Suppressor macrophage (primary cell): ENCODE measurements around the gene ZNF622.
"Not testable (repeated sequence)": the region's sequence is repeated elsewhere in the genome, so short reads cannot be mapped to it uniquely, and the experiment has no call there.

Experiments
- DNase-seq, 4 experiments: peaks; one replicate each; pipeline ENCODE4 v3.0.0-alpha.2; 2020 to 2022

ZNF622 gene

DNA sequence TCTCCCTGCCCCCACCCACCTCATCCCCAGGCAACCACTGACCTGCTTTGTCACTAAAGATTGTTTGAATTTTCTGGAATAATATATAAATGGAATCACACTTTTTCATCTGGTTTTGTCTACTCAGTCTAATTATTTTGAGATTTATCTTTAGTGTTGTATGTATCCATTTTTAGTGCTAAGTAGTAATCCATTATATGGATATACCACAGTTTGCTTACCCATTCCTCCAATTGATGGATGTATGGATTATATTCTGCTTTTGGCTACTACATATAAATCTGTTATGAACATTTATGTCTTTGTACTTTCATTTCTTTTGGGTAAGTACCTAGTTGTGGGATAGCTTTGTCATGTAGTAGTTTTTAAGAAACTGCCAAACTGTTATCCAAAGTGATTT, 14.5 kb upstream of the ZNF622 start:
- DNase-seq: no peak

- no peak for DNase-seq
Measured at GRCh38 chr5:16477541-16477940, 11.9 kb upstream of the ZNF622 start.

DNA sequence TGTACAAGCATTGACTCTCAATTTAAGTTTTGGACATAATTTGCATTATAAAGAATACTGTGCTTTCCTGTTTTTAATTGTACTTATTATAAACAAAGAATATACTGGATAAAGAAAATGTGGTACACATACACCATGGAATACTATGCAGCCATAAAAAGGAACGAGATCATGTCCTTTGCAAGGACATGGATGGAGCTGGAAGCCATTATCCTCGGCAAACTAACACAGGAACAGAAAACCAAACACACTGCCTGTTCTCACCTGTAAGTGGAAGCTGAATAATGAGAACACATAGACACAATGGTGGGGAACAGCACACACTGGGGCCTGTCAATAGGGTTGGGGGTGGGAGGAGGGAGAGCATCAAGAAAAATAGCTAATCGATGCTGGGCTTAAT, 10.8 kb upstream of the ZNF622 start:
- DNase-seq: not testable (repeated sequence)

DNA sequence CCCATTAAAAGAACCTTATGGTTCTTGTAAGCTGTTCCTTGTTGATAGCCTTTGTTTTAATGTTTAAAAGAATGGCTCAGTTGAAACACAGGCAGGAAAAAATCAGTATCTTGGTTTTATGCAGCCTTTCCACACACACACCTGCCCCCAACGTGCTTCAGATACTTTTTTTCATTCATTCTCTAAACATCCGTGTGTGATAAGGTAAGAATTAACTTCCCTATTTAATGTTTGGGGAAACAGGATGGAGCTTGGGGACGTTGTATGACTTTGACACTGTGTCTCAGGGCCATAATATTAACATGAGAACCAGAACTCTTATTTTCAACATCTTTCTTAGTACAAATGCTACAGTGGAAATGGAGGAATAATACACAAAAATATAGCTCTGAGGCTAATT, 5.8 kb upstream of the ZNF622 start:
- DNase-seq: no peak

DNA sequence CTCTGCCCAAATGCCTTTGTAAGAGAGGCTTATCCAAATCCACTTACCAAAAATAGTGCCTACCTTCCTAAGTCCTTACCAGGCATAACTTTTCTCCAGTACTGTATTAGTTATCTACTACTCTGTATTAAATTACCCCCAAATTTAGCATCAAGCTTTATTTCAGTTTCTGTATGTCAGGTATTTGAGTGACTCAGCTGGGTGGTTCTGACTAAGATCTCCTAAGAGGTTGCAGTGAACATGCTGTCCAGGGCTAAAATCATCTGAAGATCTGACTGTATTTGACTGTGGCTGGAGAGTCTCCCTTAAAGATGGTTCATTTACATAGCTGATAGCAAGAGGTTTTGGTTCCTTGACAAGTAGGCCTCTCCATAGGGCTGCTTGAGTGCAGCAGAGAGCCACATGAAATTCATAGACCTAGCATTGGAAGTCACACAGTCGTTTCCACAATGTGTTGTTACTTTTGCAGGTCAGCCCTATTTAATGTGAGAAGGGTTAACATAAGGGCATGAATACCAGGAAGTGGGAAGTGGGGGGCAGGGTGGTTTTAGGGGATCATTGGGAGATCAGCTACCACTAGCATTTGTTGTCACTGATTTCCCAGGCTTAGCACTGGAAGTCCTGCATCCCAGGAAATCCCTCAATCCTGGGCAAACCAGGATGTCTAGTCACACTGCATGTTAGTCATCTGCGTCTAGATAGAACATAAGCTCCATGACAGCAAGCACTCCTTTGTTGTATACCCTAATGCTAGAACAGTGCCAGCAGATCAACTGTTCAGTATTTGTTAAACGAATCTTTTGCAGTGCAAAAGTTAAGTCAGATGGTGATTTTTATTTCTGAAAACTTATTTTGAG, 2.0 kb upstream of the ZNF622 start:
- DNase-seq: peak in 1 of 4 experiments; percentile 7

DNA sequence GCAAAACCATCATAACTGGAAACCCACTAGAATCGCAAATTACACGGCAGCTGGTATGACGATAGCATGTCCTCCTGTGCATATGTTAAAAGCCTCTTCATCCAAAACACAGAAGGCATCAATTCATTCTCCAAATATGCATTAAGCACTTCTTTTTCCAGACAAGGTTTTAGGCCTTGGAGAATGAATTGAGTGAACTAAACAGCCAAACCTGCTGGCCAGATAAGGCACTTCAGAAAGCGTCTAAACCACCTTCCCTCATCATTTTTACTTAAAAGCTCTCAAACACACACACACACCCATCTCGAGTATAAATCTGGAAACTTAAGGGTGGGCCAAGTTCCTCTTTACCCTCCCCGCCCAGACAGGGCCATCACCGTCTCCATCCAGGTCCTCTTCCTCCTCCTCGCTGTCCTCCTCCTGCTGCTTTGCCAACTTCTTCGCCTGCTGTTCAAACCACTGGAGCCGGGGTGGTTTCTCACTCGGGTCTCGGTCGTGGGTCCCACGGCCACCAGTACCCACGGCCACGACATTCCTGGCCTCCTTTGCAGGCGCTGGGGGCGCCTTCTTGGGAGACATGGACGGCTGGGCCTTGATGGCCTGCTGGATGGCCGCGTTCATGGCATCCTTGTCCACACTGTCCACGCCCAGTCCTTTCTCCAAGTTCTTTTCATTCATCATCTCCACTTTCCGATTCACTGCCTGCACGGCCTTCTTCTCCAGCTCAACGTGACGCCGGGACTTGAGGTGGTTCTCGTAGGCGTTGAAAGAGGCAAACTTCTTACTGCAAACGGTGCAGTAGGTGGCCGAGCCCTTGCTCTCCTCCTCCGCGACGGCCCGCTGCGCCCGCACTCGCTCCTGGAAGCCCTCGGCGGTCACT, 696 bp downstream of the ZNF622 start:
- peak; percentile 9 to 53 (median 38) for DNase-seq

DNA sequence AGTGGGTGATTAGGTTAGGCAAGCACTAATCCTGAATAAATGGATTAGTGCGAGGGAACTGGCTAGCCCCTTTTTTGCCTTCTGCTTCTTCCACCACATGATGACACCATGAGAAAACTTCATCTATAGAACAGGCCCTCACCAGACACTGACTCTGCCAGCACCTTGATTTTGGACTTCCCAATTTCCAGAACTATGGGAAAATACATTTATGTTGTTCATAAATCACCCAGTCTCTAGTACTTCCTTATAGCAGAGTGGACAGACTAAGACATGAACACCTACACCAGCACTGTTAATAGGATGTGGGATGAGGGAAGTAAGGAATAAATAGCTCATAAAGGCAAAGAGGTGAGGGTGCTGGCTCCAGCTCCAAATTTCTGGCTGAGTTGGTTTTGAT, 1.4 kb downstream of the ZNF622 start:
- peak in 2 of 4 experiments; percentile 18 to 44 for DNase-seq

DNA sequence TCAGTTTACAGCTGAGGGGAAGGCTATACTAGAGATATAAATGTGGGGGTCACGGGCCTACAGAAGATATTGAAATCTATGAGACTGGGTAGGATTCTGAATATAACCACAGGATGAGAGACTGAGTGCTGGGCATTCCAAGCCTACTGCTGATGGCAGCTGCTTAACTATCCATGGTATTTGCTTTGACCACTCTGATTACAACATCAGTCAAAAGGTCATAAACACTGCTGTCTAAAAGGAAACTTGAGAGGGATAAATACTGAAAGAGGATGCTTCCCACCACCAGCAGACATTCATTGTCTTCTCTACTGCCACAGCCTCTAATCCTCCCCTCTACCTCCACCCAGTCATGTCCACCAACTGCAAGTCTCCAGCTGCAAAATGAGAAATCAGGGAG, 3.8 kb downstream of the ZNF622 start:
- peak in 1 of 4 experiments; percentile 20 for DNase-seq

DNA sequence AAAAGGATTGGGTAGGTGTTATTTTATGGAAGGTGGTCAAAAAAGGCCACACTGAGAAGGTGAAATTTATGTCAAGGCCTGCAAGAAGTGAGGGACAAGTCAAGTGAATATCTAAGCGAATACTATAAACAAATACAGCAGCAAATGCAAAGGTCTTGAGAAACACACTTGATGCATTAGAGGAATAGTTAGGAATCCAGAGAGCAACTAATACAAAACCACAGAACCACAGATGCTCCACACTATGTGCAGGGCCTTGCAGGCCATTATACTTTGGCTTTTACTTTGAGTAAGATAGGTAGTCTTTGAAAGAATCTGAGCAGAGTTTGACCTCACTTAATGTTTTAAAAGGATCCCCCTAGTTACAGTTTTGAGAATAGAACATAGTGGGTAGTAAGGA, 4.6 kb downstream of the ZNF622 start:
- DNase-seq: no peak

- DNase-seq: no peak
Measured at GRCh38 chr5:16459451-16459850, 6.1 kb downstream of the ZNF622 start.

DNA sequence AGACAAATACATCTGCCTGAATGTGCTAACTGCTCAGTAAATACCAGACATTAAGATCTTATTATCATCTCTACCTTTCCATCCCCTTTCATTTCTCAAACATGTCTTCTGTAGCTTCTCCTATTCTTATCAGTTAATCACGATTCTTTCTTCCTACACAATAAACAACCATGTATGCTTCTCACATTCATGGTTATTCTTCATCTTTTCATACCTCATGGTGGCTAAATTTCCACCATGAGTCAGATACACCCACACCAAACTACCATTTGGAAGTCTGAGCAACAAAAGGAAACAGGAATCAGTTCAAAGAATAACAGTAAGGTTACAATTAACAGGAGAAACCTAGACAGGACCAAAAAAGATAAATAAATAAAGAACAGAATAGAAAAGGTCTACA, 7.7 kb downstream of the ZNF622 start:
- peak in 3 of 4 experiments; percentile 17 to 50 (median 49) for DNase-seq

DNA sequence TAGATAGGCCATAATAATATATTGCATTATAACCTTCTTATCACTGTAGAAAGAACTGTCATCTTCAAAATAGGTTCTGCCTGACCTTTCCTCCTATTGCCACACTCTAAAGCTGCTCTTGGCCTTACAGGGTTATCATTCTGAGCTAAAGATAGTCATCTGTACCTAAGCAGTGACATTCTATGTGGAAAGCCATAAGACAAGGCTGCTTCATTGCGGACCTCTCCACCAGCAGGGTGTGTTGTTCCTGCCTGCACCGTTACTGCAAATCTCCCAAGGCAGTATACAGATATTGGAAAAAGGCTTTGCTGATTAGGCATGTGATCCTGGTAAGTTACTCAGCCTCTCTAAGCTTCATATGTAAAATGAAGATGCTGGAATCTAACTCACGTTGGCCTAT, 8.1 kb downstream of the ZNF622 start:
- DNase-seq: peak in 1 of 4 experiments; percentile 5

DNA sequence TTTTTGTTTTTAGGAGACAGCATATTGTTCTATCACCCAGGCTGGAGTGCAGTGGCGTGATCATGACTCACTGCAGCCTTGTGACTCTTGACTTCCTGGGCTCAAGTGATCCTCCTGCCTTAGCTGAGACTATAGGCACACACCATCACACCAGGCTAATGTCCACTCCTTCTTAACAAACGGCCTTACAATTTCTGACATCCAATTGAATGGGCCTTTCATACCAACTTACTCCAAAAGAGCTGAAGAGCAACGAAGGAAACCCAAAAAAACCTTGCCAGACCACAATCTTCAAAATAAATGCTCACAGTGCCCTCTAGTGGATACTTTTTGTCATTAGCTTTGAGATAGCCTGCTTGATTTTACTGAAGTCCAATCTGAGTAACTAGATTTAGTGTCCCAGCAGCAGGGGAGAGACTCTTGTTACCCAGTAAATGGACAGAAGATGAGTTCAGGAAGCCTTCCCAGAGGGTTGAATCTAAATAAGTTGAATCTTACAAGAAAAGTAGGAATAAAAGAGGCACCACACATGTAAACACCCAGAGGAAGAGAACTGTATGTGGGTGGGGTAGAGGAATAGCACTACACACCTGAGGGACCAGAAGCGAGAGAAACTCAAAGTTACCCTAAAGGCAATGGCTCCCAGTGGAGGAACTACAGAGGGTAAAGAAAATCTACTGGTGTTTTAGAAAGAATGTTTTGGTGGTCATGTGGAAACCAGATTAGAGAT, 9.3 kb downstream of the ZNF622 start:
- DNase-seq: peak; percentile 79 to 89 (median 84)

- DNase-seq: peak; percentile 68 to 89 (median 82)
Measured at GRCh38 chr5:16455668-16456067, 9.9 kb downstream of the ZNF622 start.

- peak; percentile 40 to 73 (median 64) for DNase-seq
Measured at GRCh38 chr5:16454686-16455085, 10.9 kb downstream of the ZNF622 start.

DNA sequence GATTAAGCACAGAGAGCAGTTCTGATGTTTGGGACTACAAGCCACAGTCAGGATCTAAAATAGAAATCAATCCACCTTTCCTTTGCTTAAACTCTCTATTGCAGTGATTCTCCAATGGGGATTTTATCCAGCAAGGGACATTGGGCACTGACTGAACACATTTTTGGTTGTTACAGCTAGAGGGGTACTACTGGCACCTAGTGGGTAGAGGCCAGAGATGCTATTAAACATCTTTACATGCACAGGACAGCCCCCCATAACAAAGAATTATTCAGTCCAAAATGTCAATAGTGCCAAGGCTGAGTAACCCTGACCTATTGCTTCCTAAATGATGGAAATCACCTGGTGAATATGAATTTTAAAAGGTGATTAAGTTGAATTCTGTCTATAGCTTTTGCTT, 12.0 kb downstream of the ZNF622 start:
- no peak for DNase-seq

GRCh38 chr5:16450163-16450562, 15.4 kb downstream of the ZNF622 start:
- no peak for DNase-seq

DNA sequence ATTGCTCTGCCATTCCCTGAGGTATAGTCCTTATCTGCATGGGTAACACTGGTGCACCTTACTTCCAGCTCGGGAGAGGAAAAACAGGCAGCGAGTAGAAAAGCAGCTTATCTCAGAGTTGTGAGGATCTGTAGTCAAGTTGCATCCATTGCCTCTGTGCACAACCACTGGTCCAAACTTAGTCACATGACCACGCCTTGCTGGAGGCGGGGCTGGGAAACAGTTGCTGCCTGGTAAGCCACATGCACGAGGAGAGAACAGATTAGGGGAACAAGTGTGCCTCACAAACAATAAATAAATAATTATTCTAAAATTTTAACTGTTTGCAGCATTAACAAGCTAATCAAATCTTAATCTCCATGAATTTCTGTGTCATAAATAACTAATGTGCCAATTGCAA, 18.6 kb downstream of the ZNF622 start:
- DNase-seq: no peak

GRCh38 chr5:16437977-16438376, 27.6 kb downstream of the ZNF622 start:
- peak in 2 of 4 experiments; percentile 16 to 25 for DNase-seq

GRCh38 chr5:16436065-16436682, 29.4 kb downstream of the ZNF622 start:
- not testable (repeated sequence) for DNase-seq

GRCh38 chr5:16431490-16431889, 34.1 kb downstream of the ZNF622 start:
- no peak for DNase-seq

GRCh38 chr5:16430349-16431089, 35.1 kb downstream of the ZNF622 start:
- no peak for DNase-seq
